ENCODE results near the gene DKC1. TPM values are rescaled to one million over a fixed set of nuclear protein-coding genes. Genes with fewer than 3 reads are reported as not detected.

Gene DKC1
- total RNA-seq, 6 experiments from 2014 or later, result 44.6 to 55.5 (median 51.1) TPM

- Mint-ChIP-seq H3K27me3 (ENCODE audit: insufficient read depth) (peaks cover 22% of the 10 kb centered on the region), H3K4me3 (peak overlapping the region; percentile 28; the same call in 1 of the 2 replicates), H3K27ac (no peak overlapping the region), H3K4me1 (ENCODE audit: low read depth) (no peaks in the 10 kb centered on the region), H3K36me3 (ENCODE audit: low read depth) (no peaks in the 10 kb centered on the region), H3K9me3 (no peaks in the 10 kb centered on the region)
- no peak for TF ChIP-seq CTCF (IDR thresholded peaks at IDR 0.05)
- DNase-seq, result no peak
Measured at GRCh38 chrX:154749856-154750255, 12.8 kb upstream of the DKC1 start.

GRCh38 chrX:154750301-154751202 lies 12.1 kb upstream of the DKC1 start, which contains the start of gene GAB3:
Gene GAB3 (minus strand): TSS chrX:154751077. CDS start chrX:154751025, 52 bp downstream.
- no peak for DNase-seq
- Mint-ChIP-seq H3K27me3 (ENCODE audit: insufficient read depth) (peaks cover 24% of the 10 kb centered on the region), H3K4me1 (ENCODE audit: low read depth) (no peaks in the 10 kb centered on the region), H3K36me3 (ENCODE audit: low read depth) (no peaks in the 10 kb centered on the region), H3K4me3 (peak within 1 kb of the TSS; percentile 28; the same call in 1 of the 2 replicates), H3K27ac (no peak within 1 kb of the TSS), H3K9me3 (no peaks in the 10 kb centered on the region)
- TF ChIP-seq CTCF (IDR thresholded peaks at IDR 0.05), result no peak

GRCh38 chrX:154751203-154751668 lies 11.4 kb upstream of the DKC1 start:
- Mint-ChIP-seq H3K4me1 (ENCODE audit: low read depth) (no peaks in the 10 kb centered on the region), H3K4me3 (peak overlapping the region; percentile 13; the same call in 1 of the 2 replicates), H3K27ac (no peak overlapping the region), H3K36me3 (ENCODE audit: low read depth) (no peaks in the 10 kb centered on the region), H3K27me3 (ENCODE audit: insufficient read depth) (peaks cover 27% of the 10 kb centered on the region), H3K9me3 (no peaks in the 10 kb centered on the region)
- TF ChIP-seq CTCF (IDR thresholded peaks at IDR 0.05), result no peak
- DNase-seq, result no peak

- Mint-ChIP-seq H3K9me3 (no peaks in the 10 kb centered on the region), H3K4me3 (peak overlapping the region; percentile 13; the same call in 1 of the 2 replicates), H3K36me3 (ENCODE audit: low read depth) (no peaks in the 10 kb centered on the region), H3K27me3 (ENCODE audit: insufficient read depth) (peaks cover 27% of the 10 kb centered on the region), H3K27ac (no peak overlapping the region), H3K4me1 (ENCODE audit: low read depth) (no peaks in the 10 kb centered on the region)
- no peak for DNase-seq
- no peak for TF ChIP-seq CTCF (IDR thresholded peaks at IDR 0.05)
Measured at GRCh38 chrX:154751669-154752271, 10.9 kb upstream of the DKC1 start.

GRCh38 chrX:154758696-154759095 lies 4.0 kb upstream of the DKC1 start:
- Mint-ChIP-seq H3K4me1 (ENCODE audit: low read depth) (peaks cover 6% of the 10 kb centered on the region; the same call in 1 of the 2 replicates), H3K9me3 (no peaks in the 10 kb centered on the region), H3K27ac (no peak overlapping the region), H3K27me3 (ENCODE audit: insufficient read depth) (peaks cover 5% of the 10 kb centered on the region), H3K4me3 (no peak overlapping the region), H3K36me3 (ENCODE audit: low read depth) (no peaks in the 10 kb centered on the region)
- DNase-seq, result no peak
- TF ChIP-seq CTCF (IDR thresholded peaks at IDR 0.05), result no peak

All from HFFc6 (cell line).